GM23338 (cell line): ENCODE measurements around the gene NEU2. TPM values are rescaled to one million over a fixed set of nuclear protein-coding genes. Genes with fewer than 3 reads are reported as not detected.

Experiments
- ATAC-seq: fragments of 200-7000 bp; cut with Tn5 transposase; 3 replicates; pipeline ENCODE4 v1.9.1; 2020
- DNase-seq: peaks from one replicate; pipeline ENCODE4 v3.0.0-alpha.2; 2015; ENCODE audit warnings: low spot score
- H2AFZ ChIP-seq: fragments of 200-600 bp; sonication (generic); 2 replicates; pipeline ENCODE4 v1.8.0; 2016; ENCODE audit warnings: antibody characterized with exemption, mild to moderate bottlenecking, moderate library complexity
- H3F3A ChIP-seq: fragments of 200-600 bp; sonication (generic); replicated peaks from 2 replicates; pipeline ENCODE4 v1.8.0; 2017; ENCODE audit warnings: antibody characterized with exemption, mixed run types, low read depth
- H3K27ac ChIP-seq: fragments of 200-600 bp; sonication (generic); 2 replicates; pipeline ENCODE4 v1.6.1; 2016; ENCODE audit warnings: low read depth
- H3K27me3 ChIP-seq: fragments of 200-600 bp; sonication (generic); 2 replicates; pipeline ENCODE4 v1.8.0; 2016; ENCODE audit warnings: mild to moderate bottlenecking, mixed run types, moderate library complexity; ENCODE audit not compliant: insufficient read depth
- H3K36me3 ChIP-seq: fragments of 200-600 bp; sonication (generic); 2 replicates; pipeline ENCODE4 v1.8.0; 2016; ENCODE audit warnings: mild to moderate bottlenecking; ENCODE audit not compliant: insufficient read depth
- H3K4me1 ChIP-seq: fragments of 200-600 bp; sonication (generic); 2 replicates; pipeline ENCODE4 v1.8.0; 2016; ENCODE audit warnings: mild to moderate bottlenecking, moderate library complexity; ENCODE audit not compliant: insufficient read depth
- H3K4me2 ChIP-seq: fragments of 200-600 bp; sonication (generic); 2 replicates; pipeline ENCODE4 v1.7.1; 2017; ENCODE audit warnings: mixed run types
- H3K4me3 ChIP-seq: fragments of 200-600 bp; sonication (generic); 2 replicates; pipeline ENCODE4 v1.6.1; 2016; ENCODE audit warnings: mixed run types
- H3K79me2 ChIP-seq: fragments of 200-600 bp; sonication (generic); replicated peaks from 2 replicates; pipeline ENCODE4 v1.8.0; 2017; ENCODE audit warnings: mild to moderate bottlenecking; ENCODE audit not compliant: insufficient read depth
- H3K9me2 ChIP-seq: fragments of 200-600 bp; sonication (generic); 2 replicates; pipeline ENCODE4 v1.8.0; 2017; ENCODE audit not compliant: insufficient read depth
- H4K20me1 ChIP-seq: fragments of 200-600 bp; sonication (generic); replicated peaks from 2 replicates; pipeline ENCODE4 v1.8.0; 2017; ENCODE audit warnings: mild to moderate bottlenecking; ENCODE audit not compliant: insufficient read depth
- H3K27ac Mint-ChIP-seq: 2 replicates; pipeline ENCODE4 v1.8.0; 2020; ENCODE audit warnings: inconsistent platforms, mild to moderate bottlenecking, moderate library complexity, mixed read lengths
- H3K27me3 Mint-ChIP-seq: 3 replicates; pipeline ENCODE4 v1.8.0; 2022; ENCODE audit warnings: low read depth, mild to moderate bottlenecking, moderate library complexity, mixed read lengths, inconsistent platforms; ENCODE audit not compliant: insufficient read depth, poor library complexity
- H3K36me3 Mint-ChIP-seq: 3 replicates; pipeline ENCODE4 v1.8.0; 2021; ENCODE audit warnings: low read depth, mild to moderate bottlenecking, inconsistent platforms, moderate library complexity, mixed read lengths
- H3K4me1 Mint-ChIP-seq: 3 replicates; pipeline ENCODE4 v1.8.0; 2020; ENCODE audit warnings: mild to moderate bottlenecking, inconsistent platforms, mixed read lengths
- H3K4me3 Mint-ChIP-seq: 3 replicates; pipeline ENCODE4 v1.8.0; 2021; ENCODE audit warnings: moderate library complexity, mild to moderate bottlenecking, inconsistent platforms, mixed read lengths
- H3K9me3 Mint-ChIP-seq: 3 replicates; pipeline ENCODE4 v1.8.0; 2020; ENCODE audit warnings: moderate library complexity, mild to moderate bottlenecking, inconsistent platforms, mixed read lengths
- CREB1 ChIP-seq: fragments of 250-450 bp; sonication (Bioruptor Pico); IDR thresholded peaks from 2 replicates; pipeline ENCODE4 v1.5.0; 2020; ENCODE audit warnings: low read depth, mild to moderate bottlenecking, moderate library complexity
- CTCF ChIP-seq, 2 experiments: fragments of 200-600 bp in 1 of 2; sonication (generic) in 1 of 2; conservative IDR thresholded peaks; 2 replicates each; pipeline versions ENCODE4 v1.5.1 to v1.6.1; 2016 to 2017; ENCODE audit warnings: antibody characterized with exemption in 2 of 2, low read depth in 2 of 2, mild to moderate bottlenecking in 2 of 2, moderate library complexity in 1 of 2
- EZH2phosphoT487 ChIP-seq: fragments of 200-600 bp; sonication (generic); IDR thresholded peaks from one replicate; pipeline ENCODE4 v1.8.1; 2018; ENCODE audit warnings: antibody characterized with exemption; ENCODE audit not compliant: unreplicated experiment
- NANOG ChIP-seq: IDR thresholded peaks from 2 replicates; pipeline ENCODE4 v1.6.1; 2016; ENCODE audit warnings: antibody characterized with exemption, borderline replicate concordance
- POLR2AphosphoS5 ChIP-seq: IDR thresholded peaks from 2 replicates; pipeline ENCODE4 v1.6.1; 2016; ENCODE audit warnings: antibody characterized with exemption, low read depth
- ZNF114 ChIP-seq: fragments of 250-450 bp; sonication (Bioruptor Pico); IDR thresholded peaks from 2 replicates; pipeline ENCODE4 v1.5.0; 2020; ENCODE audit warnings: mild to moderate bottlenecking, moderate library complexity
- ZNF331 ChIP-seq: fragments of 250-450 bp; sonication (Bioruptor Pico); IDR thresholded peaks from 2 replicates; pipeline ENCODE4 v1.5.0; 2020; ENCODE audit warnings: low read depth, mild to moderate bottlenecking, moderate library complexity
- ZNF462 ChIP-seq: fragments of 250-450 bp; sonication (Bioruptor Pico); IDR thresholded peaks from 2 replicates; pipeline ENCODE4 v1.5.0; 2020; ENCODE audit warnings: mild to moderate bottlenecking, moderate library complexity
- polyA plus RNA-seq: library from polyadenylated mRNA; unstranded; fragments of >200 nt; fragmentation: Nextera tagmentation; extraction: Ambion mirVana; gene quantifications from 2 replicates; pipeline ENCODE4 v1.2.1, GENCODE V29; 2016
- total RNA-seq: library from RNA; depleted of rRNA; stranded (reverse); fragments of >200 nt; shearing (Covaris generic); gene quantifications from 2 replicates; pipeline ENCODE4 v1.2.3, GENCODE V29; 2014

Gene NEU2
- total and polyA plus RNA-seq, 2 experiments from 2014 or later = not detected

GRCh38 chr2:233015019-233015645, 17.3 kb upstream of the NEU2 start (continued):
- no peak for TF ChIP-seq ZNF462 (CRISPR knock-in tag)

DNA sequence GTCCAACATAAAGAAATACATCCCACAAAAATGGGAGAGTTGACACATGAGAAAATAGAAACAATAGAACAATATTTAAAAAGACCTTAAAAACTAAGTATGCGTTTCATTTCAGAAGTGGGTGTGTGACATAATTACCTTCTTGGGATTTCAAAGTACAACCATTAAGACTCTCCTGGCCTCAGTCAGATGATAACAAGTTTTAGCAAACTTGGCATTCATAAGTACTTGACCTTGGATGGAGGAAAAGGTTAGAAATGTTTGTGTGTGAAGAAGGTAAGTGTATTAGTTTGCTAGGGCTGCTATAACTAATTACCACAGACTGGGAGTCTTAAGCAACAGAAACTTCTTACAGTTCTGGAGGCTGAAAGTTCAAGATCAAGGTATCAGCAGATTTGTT, 14.5 kb upstream of the NEU2 start:
- no peak overlapping the region for H3K4me3 Mint-ChIP-seq
- no peaks in the 10 kb centered on the region; the same call in 2 of the 3 replicates for H3K9me3 Mint-ChIP-seq
- no peak for DNase-seq
- H3K4me2 ChIP-seq = no peak overlapping the region
- H3K27ac Mint-ChIP-seq = no peak overlapping the region
- no peak overlapping the region for H3K27ac ChIP-seq
- H3K27me3 Mint-ChIP-seq = peaks cover 6% of the 10 kb centered on the region
- H3K36me3 Mint-ChIP-seq = no peaks in the 10 kb centered on the region
- H3K4me1 ChIP-seq = no peaks in the 10 kb centered on the region
- no peak overlapping the region for H3K4me3 ChIP-seq
- H3F3A ChIP-seq = no peaks in the 10 kb centered on the region
- H3K4me1 Mint-ChIP-seq = no peaks in the 10 kb centered on the region
- no peaks in the 10 kb centered on the region for H3K27me3 ChIP-seq
- no peak for TF ChIP-seq ZNF114 (CRISPR knock-in tag)
- TF ChIP-seq CTCF (conservative IDR thresholded peaks at IDR 0.05; ENCODE audit: low read depth in 2 of 2) = no peak
- no peak for TF ChIP-seq NANOG
- no peak for TF ChIP-seq POLR2AphosphoS5
- TF ChIP-seq CREB1 (CRISPR knock-in tag) = no peak
- TF ChIP-seq ZNF462 (CRISPR knock-in tag) = no peak
- no peak for TF ChIP-seq ZNF331 (CRISPR knock-in tag)
- no peak for TF ChIP-seq EZH2phosphoT487
- no peaks in the 10 kb centered on the region for H3K79me2 ChIP-seq
- no peaks in the 10 kb centered on the region for H3K9me2 ChIP-seq
- no peak overlapping the region for H2AFZ ChIP-seq
- no peaks in the 10 kb centered on the region for H4K20me1 ChIP-seq
- ATAC-seq = no peak
- no peaks in the 10 kb centered on the region for H3K36me3 ChIP-seq
